ENCODE data around the gene BHLHA15.

Gene BHLHA15

GRCh38 chr7:98223351-98223897 is 12.2 kb downstream of the BHLHA15 start:
- no peak for DNase-seq (ENCODE audit: low read depth in 3 of 3, low spot score in 1 of 3)

GRCh38 chr7:98223898-98224700 is 12.9 kb downstream of the BHLHA15 start:
- DNase-seq (ENCODE audit: low read depth in 3 of 3, low spot score in 1 of 3), result no peak

DNA sequence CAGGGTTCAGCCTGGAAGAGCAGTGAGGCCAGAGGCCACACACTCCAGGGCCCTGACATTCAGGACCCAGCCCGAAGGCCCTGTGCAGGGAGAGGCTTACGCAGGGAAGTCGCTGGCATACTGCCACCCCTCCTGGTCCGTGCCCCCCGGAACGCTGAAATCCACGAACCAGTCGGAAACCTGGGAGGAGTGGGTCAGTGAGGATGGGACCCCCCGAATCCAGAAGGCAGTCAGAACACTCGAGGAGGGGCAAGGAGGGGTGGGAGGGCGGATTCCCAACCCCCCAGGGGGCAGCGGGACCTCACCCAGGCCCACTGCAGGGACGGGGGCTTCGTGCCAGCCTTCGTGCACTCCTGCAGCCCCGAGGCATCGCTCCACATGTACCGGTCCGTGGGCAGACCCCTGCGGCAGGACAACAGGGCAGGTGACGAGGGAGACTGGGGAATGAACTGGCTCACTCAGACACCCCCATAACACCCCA is 13.5 kb downstream of the BHLHA15 start:
- no peak for DNase-seq (ENCODE audit: low read depth in 3 of 3, low spot score in 1 of 3)

- no peak for DNase-seq (ENCODE audit: low read depth in 3 of 3, low spot score in 1 of 3)
These were observed 14.8 kb downstream of the BHLHA15 start for GRCh38 chr7:98225913-98226614.

DNA sequence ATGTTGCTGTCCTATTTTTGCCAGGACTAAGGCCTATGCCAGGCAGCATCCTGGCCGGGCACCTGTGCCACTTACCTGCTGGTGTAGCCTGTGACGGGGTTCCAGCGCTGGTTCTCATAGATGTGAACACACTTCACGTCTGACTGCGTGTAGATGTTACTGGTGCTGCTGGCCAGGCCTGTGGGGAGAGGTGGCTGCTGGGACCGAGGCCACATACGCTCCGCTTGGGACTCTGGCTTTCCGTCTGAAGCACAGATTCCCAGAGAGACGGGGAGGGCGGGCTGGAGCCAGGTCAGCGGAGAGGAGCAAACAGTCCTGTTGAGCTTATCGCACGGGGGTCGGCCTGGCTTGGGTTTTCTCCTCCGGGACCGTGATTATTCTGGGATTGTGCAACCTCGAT is 16.7 kb downstream of the BHLHA15 start:
- no peak for DNase-seq (ENCODE audit: low read depth in 3 of 3, low spot score in 1 of 3)

- no peak for DNase-seq (ENCODE audit: low read depth in 3 of 3, low spot score in 1 of 3)
These were observed 17.6 kb downstream of the BHLHA15 start for GRCh38 chr7:98228801-98229200.

- DNase-seq (ENCODE audit: low read depth in 3 of 3, low spot score in 1 of 3), result no peak
These were observed 18.2 kb downstream of the BHLHA15 start for GRCh38 chr7:98229441-98229840.

GRCh38 chr7:98229991-98230745 is 18.9 kb downstream of the BHLHA15 start:
- no peak for DNase-seq (ENCODE audit: low read depth in 3 of 3, low spot score in 1 of 3)

DNA sequence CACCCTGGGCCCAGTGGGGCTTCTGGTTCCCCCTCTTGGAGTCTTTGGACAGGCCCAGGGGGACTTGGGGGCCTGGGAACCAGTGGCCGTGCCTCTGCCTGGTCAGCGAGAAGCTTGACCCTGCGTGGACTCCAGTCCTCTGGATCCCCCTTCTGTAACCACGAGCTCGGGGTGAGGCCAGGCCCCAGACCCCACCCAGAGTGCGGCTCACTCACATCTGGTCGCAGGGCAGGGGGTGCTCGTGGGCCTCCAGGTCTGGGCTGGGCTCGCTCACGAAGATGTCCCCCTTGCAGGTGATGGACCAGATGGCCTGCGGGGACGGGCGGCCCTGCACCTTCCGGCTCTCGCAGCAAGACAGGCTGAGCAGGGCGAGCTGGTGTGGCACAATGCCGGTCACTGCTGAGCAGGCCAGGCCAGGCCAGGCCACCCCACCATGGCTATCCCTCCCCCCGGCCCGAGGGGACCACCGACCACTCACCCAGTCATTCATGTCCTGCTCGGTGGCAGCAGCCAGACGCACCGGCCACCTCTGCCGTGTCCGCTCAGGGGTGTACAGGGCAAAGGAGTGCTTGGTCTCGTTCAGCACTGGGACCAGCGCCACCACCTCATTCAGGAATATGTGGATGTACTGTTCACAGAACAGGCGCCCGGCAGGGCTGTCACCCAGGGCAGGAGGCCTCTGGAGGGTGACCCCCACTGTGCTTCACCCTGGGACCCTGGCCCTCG is 19.7 kb downstream of the BHLHA15 start:
- DNase-seq (ENCODE audit: low read depth in 3 of 3, low spot score in 1 of 3), result no peak

- DNase-seq (ENCODE audit: low read depth in 3 of 3, low spot score in 1 of 3), result no peak
These were observed 20.4 kb downstream of the BHLHA15 start for GRCh38 chr7:98231493-98232262.

DNA sequence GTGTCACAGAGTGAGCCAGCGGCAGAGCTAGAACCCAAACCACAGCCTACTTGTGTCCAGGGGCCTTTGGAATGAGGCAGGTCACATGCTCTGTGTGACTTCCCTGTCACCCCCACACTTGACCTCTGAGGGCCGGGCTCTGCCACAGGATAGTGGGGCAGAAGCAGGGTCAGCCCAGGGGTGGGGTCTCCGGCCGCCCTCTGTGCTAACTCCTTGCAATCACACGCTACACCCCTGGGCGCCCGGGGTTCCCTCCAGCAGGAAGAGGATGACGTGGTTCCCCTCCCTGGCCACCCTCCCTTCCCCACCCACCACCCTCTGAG is 21.0 kb downstream of the BHLHA15 start:
- no peak for DNase-seq (ENCODE audit: low read depth in 3 of 3, low spot score in 1 of 3)

GRCh38 chr7:98232799-98233198 is 21.6 kb downstream of the BHLHA15 start:
- DNase-seq (ENCODE audit: low read depth in 3 of 3, low spot score in 1 of 3), result no peak

- no peak for DNase-seq (ENCODE audit: low read depth in 3 of 3, low spot score in 1 of 3)
These were observed 22.2 kb downstream of the BHLHA15 start for GRCh38 chr7:98233219-98234070.

- no peak for DNase-seq (ENCODE audit: low read depth in 3 of 3, low spot score in 1 of 3)
These were observed 23.3 kb downstream of the BHLHA15 start for GRCh38 chr7:98234429-98235147.

GRCh38 chr7:98235901-98236300 is 24.7 kb downstream of the BHLHA15 start:
- DNase-seq (ENCODE audit: low read depth in 3 of 3, low spot score in 1 of 3), result no peak

- DNase-seq (ENCODE audit: low read depth in 3 of 3, low spot score in 1 of 3), result no peak
These were observed 25.3 kb downstream of the BHLHA15 start for GRCh38 chr7:98236355-98237185.

DNA sequence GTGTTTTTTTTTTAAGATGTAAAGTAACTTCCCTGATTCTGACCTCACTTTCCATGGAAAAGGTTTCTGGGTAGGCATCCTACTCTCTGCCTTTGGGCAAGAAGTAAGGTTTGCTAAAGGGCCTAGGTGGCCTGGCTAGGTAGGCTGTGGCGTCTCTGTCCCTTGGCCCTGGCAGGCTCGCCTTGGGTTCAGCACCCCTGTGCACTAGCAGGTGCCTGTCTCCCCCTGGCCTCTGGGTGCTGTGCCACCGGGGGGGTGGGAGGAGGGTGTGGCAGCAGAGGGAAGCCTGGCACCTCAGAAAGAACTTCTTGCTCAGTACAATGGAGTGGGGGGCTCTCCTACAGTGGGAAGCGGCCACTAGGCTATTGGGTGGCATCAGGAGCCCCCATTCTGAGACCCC is 26.8 kb downstream of the BHLHA15 start:
- DNase-seq (ENCODE audit: low read depth in 3 of 3, low spot score in 1 of 3), result no peak

DNA sequence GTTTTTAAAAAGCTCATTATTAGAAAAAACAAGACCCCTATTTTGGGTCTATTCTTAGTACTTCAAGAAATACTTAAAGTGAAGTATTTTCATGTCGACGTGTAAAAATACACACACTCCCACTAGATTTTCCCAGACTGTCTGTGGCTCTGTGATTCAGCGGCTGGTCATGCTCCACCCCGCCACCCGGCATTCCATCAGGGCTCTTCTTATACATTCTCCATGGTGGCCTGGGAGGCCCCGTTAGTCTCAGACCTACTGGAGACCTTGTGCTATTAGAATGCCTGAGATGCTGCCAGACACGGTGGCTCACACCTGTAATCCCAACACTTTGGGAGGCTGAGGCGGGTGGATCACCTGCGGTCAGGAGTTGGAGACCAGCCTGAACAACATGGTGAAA is 27.7 kb downstream of the BHLHA15 start:
- DNase-seq (ENCODE audit: low read depth in 3 of 3, low spot score in 1 of 3), result no peak

Measured in stimulated activated CD4-positive, alpha-beta T cell treated with anti-CD3 and anti-CD28 coated beads, TNF-alpha, amount 100 ng/mL, for 1 hour (primary cell).